GM12892 (cell line): ENCODE results near the gene GRAP.

Source experiments
- DNase-seq: peaks from one replicate; pipeline ENCODE4 v3.0.0; 2011; ENCODE audit not compliant: insufficient read length
- FAIRE-seq: peaks from 2 replicates; lab custom pipeline; 2011; peaks lifted over from hg19 to GRCh38; lab: Jason Lieb, UNC
- POLR2A ChIP-seq: IDR thresholded peaks from 2 replicates; pipeline ENCODE4 v1.6.1; 2011; ENCODE audit warnings: low read depth, low read length, control low read depth
- POLR2AphosphoS5 ChIP-seq: IDR thresholded peaks from 2 replicates; pipeline ENCODE4 v1.6.1; 2011; ENCODE audit warnings: low read depth, low read length, control low read depth
- TAF1 ChIP-seq: IDR thresholded peaks from 2 replicates; pipeline ENCODE4 v1.6.1; 2011; ENCODE audit warnings: low read depth, mild to moderate bottlenecking, control low read depth, low read length, borderline replicate concordance

GRAP gene

GRCh38 chr17:18977021-18977420 lies 69.7 kb downstream of the GRAP start:
- FAIRE-seq, result no peak
- TF ChIP-seq POLR2AphosphoS5 (no peak), TAF1 (no peak), POLR2A (no peak)
- no peak for DNase-seq

DNA sequence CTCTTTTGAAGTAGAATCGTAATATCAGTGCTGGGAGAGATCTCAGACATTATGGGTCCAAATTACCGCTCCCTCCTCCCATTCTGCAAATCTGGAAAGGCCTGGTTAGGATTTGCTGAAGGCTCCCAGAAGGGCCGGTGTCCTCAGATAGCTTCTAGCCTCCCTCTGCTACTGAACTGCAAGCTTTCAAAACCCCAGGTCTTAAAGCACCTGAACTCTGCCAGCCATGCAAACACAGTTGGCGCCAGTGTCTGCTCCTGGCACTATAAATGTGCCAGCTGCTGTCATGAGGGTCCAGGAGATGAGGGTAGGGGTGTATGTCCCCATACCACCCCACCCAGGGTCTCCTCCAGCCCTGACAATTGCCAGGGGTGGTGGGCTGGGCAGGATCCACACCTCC lies 70.6 kb downstream of the GRAP start:
- FAIRE-seq (no peak), DNase-seq (no peak)
- TF ChIP-seq POLR2A, result no peak
- TF ChIP-seq POLR2AphosphoS5, result no peak
- TF ChIP-seq TAF1, result no peak

DNA sequence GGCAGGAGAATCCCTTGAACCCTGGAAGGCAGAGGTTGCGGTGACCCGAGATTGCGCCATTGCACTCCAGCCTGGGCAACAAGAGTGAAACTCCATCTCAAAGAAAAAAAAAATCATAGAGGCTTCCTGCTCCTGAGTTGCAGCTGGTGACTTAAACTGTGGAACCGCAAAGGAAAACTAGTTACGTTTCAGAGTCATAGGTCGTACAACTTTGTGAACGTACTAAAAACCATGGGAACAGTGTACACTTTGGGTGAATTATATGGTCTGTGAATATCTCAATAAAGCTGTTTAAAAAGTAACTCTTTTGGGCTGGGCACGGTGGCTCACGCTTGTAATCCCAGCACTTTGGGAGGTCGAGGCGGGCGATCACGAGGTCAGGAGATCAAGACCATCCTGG lies 71.2 kb downstream of the GRAP start:
- no peak for TF ChIP-seq POLR2AphosphoS5
- no peak for TF ChIP-seq POLR2A
- TF ChIP-seq TAF1, result no peak
- FAIRE-seq (no peak), DNase-seq (no peak)

DNA sequence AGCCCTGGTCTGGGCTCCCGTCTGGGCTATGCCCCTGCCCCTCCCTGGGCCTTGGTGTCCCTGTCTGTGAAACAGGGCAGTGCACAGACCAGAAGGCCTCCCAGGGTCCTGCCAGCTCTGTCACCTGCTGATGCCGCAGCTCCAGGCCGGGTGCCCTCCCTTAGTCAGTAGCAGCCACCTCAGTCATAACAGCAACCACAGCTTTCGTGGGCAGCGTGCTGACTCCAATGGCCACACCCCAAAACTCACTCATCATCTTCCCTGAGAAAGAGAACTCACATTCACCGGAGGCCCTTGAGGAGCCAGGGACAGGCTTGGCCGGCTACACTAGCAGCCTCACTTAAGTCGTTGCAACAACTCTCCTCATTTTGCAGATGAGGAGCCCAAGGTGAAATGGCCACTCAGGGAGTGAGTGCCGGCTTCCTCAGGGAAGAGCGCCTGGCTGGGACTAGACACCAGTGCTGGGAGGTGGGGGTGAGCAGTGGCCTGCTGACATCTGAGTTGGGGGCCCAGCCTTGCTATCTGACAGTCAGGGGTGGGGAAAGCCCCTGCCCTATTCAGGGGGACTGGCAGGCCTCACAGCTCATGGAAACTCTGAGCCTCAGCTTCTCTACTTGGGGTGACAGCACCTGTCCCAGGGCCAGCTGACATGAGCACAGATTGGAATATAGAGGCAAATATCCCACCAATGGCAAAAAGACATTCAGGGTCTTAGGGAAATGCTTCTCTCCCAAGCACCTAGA lies 72.2 kb downstream of the GRAP start:
- FAIRE-seq, result no peak
- no peak for DNase-seq
- TF ChIP-seq TAF1 (no peak), POLR2A (no peak), POLR2AphosphoS5 (no peak)

DNA sequence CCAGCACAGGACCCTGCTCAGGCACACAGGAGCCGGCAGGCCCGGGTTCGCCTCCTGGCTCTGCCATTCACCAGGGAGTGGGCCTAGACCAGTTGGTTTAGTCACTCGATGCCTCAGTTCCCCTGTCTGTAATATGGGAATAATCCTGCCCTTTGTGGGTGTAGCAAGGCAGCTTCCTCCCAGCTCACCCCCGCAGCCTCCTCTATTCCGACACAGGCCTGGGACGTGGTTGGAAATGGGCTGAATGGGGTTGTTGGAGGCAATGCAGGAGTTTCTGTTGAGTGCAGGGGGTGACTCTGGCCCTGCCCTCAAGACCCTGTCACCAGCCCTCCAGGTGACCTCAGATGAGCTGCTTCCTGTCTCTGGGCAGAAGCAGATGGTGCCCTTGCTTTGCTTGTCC lies 75.0 kb downstream of the GRAP start:
- TF ChIP-seq POLR2A (no peak), TAF1 (no peak), POLR2AphosphoS5 (no peak)
- DNase-seq (no peak), FAIRE-seq (no peak)
